NB4 (cell line): ENCODE results near the gene COG8.
A peak's percentile ranks its signal among the peaks of the same experiment; 100 is the strongest.

Source experiments
- CTCF ChIP-seq: IDR thresholded peaks from one replicate; pipeline ENCODE4 v1.5.1; 2012; ENCODE audit warnings: low read depth, low read length
- MYC ChIP-seq: IDR thresholded peaks from 2 replicates; pipeline ENCODE4 v1.6.1; 2011; ENCODE audit warnings: low read depth, low read length
- POLR2A ChIP-seq: IDR thresholded peaks from 2 replicates; pipeline ENCODE4 v1.6.1; 2011; ENCODE audit warnings: mild to moderate bottlenecking; ENCODE audit not compliant: insufficient read length; ENCODE audit errors: extremely low read depth

GRCh38 chr16:69330286-69331109 is 8.9 kb downstream of the COG8 start, which contains the start of gene PDF:
- TF ChIP-seq MYC (peak; percentile 64), POLR2A (peak; percentile 57), CTCF (no peak)
